HG03066 (cell line): ENCODE data around the gene ATP6V1C2.
"Not testable (repeated sequence)": the region's sequence is repeated elsewhere in the genome, so short reads cannot be mapped to it uniquely, and the experiment has no call there.

Experiments
- ATAC-seq: cut with Tn5 transposase; IDR thresholded peaks from one replicate; pipeline ENCODE4 v1.9.1; 2021; ENCODE audit warnings: low read depth; ENCODE audit not compliant: unreplicated experiment

ATP6V1C2 gene

DNA sequence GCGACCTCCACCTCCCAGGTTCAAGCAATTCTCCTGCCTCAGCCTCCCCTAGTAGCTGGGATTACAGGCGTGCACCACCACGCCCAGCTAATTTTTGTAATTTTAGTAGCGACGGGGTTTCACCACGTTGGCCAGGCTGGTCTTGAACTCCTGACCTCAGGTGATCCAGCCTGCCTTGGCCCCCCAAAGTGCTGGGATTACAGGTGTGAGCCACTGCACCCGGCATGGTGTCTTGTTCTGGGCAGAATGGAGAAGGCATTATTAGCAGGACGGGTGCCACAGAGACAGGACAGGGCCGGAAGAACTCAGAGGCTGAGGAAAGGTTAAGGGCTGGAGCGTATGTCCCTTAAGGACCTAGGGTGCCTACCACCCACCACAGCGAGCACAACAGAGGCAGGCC lies 59.4 kb downstream of the ATP6V1C2 start:
- not testable (repeated sequence) for ATAC-seq

DNA sequence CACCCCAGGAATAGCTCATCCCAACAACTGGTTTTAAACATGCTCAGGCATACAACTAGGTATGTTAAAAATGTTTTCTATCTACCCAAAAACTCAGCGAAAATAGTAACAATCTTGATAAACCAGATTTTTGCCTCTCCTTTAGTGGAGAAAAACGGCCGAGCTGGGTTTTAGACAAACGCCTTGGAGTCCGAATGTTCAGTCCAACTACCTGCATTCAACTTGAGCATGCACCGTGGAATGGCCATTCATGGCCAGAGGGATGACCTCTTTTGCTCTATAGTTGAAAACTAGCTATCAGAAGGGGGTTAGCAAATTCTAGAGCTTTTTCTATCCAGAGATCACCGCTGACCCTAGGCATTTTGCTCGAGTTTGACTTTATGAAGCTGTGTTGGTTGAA lies 60.3 kb downstream of the ATP6V1C2 start:
- ATAC-seq = no peak

DNA sequence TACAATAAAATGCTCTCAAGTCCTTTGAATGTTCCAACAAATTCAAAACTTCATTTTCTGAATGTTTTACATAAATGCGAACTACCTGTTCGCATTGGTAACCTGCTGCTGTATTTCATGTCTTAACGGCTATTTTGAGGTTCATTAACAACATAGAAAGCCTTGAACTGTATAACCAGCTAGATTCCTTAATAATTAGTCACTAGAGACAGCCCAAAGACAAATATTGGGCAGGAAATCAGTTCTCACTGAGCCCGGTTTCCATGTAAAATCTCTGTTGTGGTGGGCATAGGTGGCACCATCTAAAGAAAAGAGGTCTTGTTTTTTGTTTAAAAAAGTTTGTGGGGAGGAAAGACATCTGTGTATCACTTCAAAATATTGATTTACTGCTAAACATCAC lies 62.0 kb downstream of the ATP6V1C2 start:
- ATAC-seq = no peak

DNA sequence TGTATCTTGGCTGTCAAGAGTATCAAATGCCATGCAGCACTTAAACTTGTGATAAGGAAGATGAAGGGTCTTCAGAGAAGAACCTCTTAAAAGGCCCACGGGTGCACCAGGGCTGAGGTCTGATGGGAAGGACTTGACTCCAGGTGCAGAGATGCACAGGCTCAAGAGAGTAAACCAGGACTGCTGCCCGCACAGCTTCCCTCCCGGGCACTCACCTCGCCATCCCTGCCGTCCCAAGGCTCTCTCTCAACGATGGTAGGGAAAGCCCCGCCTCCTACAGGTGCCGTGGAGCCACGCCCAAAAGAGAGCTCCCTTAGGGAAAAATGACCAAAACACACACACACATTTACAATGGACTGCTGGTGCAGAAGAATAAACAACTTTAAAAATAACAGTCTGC lies 63.3 kb downstream of the ATP6V1C2 start:
- ATAC-seq = no peak

DNA sequence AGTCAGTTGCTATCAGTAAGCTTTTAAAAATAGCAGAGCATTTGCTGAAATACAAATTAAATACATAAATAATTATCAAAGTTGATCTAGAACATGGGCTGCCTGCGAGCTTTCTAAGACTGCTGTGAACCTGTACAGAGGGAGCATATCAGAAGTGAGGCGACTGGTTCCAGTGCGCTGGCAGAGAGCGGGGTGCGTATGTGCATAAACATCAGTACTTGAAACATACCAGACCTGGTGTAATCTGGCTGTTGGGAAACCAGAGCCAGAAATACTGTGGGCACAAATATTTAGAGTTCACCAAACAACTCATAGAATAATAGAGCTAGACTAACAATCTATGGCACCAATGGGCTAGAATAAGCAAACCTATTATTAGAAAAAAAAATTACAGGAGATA lies 63.8 kb downstream of the ATP6V1C2 start:
- no peak for ATAC-seq

DNA sequence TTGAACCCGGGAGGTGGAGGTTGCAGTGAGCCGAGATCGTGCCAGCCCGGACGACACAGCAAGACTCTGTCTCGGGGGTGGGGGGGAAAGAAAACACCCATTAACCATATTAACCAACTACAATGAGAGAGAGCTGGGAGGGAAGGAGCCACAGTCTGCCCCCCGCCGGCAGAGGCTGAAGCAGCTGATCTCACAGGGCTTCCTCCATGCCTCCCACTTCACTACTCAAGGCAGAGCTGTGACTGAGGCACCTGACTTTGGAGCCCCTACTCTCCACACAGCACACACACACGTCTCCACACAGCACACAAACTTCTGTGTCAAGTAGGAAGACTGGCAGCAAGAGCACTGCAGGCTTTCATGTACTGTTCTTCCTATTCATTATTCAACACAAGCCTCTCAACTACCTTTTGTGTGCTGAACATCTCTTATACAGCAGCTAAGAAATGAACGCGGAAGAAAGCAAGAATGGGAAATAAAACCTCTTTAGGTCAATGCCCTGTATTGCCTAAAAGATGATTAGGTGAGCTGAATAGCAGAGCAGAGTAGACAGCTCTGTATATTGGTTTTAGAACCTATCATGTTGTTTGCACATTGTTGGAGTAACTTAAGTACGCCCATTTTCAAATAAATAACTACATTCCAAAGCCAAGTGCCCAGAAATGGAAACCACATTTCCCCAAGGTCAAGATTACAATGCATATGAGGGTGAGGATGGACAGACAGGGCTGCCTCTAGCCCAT lies 65.0 kb downstream of the ATP6V1C2 start:
- ATAC-seq = no peak

DNA sequence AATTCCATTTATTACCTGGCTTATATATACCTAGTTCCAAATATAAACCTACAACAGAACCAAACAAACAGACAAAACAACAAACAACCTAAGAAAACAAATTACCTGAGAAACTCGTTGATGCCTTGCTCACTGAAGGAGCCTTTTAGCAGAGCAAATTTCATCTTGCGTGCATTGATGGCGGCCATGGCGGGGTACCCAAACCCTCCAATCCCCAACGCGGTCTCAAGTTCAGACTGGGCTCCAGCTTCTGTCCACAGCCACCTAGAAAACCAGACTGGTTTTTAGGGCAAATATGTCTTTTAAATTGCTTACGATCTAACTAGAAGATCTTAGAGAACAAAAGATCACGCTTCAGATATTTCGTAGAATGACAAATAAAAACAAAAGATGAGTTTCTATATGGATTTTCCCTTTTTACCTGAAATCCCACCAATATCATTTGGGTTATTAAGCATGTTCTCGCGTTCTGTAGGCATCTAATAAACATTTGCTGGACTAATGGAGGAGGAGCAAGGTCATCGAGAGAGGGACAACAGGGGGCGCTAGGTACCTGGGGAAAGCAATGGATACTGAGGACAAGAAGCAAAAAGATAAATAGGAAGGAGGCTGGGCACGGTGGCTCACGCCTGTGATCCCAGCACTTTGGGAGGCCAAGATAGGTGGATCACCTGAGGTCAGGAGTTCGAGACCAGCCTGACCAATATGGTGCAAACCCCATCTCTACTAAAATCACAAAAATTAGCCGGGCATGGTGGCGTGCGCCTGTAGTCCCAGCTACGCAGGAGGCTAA lies 65.9 kb downstream of the ATP6V1C2 start:
- ATAC-seq = no peak

DNA sequence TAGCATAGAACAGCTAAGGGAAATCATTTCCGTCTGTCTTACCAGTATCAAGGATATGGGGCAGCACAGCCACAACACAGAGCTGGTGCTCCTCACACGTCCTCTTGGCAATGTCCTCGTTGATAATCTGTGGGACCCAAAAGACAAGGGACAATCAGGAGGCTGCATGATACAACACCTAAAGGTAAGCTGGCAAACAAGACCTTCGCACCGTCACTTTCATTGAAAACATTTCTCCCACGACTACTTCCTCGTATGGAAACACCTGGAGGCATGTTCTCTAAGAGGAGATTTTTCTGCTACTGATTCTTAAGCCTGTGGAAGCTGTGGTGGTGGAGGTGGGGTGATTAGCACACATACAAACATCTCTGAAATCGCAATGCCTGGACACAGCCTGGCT lies 67.4 kb downstream of the ATP6V1C2 start:
- ATAC-seq = no peak

DNA sequence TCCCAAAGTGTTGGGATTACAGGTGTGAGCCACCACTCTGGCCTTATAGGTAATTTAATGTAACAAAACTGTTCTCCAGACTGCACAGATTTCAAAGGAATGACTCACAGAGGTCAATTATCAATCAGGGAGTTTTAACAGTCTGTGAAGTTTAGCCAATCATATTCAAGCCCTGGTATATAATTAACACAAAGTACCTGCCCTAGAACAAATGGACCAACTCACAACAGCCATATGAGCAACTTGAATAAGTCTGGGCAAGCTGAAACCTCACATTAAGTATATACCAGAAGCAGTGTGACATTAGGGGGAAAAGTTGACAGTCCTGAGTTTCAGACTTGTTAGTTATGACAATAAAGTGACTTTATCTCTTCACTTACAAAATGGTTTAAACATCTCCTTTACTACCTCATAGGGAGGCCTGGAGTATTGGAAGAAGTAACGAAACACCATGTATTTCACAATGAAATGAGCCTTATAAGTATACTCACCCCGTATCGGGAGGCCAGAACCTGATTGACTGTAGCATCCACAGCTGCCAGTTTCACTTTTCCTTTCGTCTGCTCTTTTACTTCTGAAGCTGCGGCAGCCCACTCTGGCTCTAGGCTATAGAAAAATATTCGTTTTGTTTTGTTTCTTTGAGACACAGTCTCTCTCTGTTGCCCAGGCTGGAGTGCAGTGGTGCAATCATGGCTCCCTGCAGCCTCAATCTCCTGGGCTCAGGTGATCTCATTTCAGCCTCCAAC lies 69.0 kb downstream of the ATP6V1C2 start:
- ATAC-seq = peak; percentile 88

DNA sequence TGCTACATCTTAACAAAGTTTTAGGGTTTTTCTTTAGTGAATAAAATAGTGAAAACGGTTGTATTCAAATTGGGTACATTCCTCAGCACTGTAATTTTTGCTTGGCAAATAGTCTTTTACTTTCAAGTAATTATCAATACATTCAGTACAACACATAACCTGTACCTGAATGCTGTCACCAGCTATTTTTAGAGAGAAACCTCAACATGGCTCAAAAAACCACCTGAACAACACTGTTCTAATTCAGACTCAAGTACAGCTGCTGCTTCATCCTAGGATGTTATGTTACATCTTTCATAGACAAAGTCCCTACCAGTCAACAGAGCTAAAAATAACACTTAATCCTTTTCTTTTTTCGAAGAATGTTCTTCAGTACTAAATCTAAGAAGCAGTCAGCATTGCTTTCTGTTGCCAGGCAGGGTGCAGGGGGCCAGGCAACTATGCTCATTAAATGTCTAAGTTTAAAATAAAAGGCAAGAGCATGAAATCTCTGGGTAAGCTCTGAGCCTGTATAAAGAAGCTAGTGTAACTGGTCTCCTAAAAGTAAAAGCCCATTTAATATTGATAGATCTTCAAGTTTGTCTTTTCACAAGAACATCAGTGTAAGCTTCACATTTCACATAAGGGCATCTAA lies 70.7 kb downstream of the ATP6V1C2 start:
- no peak for ATAC-seq

DNA sequence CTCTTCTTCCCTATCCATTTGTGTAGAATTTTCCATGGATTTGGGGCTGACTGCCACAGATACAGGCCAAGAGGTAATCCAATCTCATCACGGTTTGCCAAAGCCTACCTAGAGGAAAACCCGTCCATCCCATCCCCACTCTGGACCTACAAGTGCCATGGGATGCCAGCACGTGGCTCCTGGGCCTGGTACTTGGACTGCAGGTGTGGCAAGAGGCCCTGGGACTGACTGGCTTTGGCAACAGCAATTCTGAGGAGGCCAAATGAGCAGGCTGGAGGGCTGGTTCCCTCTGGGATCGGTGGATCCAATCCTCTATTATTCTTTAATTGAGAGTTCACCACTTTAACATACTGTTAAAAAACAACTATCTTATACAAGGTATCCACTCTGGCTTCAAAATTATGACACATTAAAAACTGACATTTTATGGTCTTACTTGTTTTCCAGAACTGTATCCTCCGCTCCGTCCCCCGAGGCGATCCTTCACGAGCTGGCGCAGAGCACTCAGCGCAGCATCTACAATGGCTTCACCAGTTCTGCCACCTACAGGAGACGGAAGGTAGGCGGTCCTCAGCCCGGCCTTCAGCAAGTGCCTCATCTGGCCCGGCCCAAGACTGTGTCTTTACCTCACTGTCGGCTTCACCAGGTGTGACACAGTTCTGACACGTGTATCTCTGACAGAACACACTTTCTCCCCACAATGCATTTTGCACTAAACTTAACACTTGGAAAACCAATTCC lies 71.4 kb downstream of the ATP6V1C2 start:
- ATAC-seq = no peak

DNA sequence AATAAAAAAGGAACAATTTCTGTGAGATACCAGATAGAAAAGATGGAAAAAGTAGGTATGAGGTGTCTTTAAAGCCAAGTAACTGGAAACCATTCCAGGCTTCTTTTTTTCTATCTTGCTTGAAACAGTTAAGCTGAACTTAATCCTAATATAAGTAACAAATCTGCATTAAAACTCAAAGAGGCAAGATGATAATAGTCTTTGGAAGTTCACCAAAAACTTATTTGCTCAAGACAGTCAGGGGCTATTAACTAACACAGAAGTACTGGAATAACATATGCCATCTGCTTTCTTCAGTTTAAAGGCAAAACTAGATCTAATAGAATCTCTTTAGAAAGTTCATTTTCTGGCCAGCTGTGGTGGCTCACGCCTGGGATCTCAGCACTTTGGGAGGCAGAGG lies 72.4 kb downstream of the ATP6V1C2 start:
- no peak for ATAC-seq

DNA sequence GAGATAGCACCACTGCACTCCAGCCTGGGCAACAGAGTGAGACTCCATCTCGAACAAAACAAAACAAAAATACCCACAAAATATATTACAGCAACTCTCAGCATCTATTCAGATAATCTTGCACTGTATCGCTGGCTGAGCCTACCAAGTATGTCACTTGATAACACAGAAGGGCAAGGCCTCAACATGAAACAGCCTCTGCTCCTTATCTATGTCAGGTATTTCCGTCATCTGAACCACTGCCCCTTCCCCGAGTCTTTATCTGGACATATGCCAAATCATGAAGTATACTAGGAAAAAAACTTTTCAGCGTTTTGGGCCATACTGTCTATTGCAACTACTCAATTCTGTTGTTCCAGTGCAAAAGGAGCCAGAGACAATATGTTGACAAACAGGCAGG lies 73.4 kb downstream of the ATP6V1C2 start:
- no peak for ATAC-seq

DNA sequence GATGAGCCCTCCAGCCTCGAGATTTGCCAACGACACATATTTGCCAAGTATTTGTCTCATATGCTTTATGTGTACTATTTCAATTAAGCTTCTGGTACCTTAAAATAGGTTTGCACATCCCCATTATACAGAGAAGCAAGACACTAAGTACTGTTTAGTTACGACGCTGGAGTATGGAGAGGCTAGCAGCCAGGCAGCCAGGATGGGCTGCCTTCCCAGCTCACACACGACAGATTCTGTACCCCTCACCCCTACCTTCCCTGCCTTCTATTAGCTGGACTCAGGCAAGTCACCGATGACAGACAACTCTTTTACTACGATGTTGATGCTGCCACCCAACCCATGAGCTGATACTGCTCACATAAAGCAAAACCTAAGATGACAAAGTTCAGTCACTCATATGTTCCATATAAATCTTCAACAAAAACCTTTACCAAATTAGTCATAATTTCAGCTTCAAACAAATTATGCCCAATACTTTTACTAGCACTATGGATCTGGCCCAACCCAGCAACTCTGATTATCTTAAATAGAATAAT lies 74.1 kb downstream of the ATP6V1C2 start:
- ATAC-seq = no peak

DNA sequence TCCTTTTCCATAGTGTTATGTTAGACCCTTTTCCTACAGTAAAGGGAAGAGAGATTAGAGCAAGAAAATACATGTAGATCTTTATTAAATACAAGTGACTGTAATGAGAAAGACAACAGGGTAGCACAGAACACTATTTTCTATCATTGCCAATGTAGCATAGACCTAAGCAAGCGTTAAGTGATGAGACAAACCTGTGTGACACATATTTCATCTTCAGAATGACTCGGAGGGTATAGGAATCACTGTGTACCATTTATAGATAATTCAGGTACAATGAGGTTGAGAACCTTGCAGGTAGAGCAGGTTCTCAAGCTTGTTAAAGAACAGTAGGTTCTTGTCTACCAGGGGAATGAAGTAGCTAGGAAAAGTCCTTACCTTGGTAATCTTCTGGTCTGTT lies 75.3 kb downstream of the ATP6V1C2 start:
- no peak for ATAC-seq

DNA sequence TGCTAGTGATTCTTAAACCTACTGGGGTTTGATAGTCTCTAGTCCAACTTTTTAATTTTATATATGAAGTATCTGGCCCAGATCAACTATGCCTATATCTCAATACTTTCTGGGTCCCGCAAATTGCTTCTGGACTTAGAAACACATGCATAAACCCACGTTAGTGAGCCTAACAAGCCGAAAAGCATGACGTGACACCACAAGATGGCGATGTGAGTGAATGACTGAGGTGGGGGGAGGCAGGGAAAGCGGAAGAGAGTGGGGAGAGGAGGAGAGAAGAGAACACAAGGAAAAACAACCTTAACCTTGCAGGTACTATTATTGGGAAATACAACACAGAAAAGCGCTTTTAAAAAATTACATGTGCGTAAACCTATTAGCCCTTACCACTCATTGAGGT lies 77.4 kb downstream of the ATP6V1C2 start:
- ATAC-seq = no peak

DNA sequence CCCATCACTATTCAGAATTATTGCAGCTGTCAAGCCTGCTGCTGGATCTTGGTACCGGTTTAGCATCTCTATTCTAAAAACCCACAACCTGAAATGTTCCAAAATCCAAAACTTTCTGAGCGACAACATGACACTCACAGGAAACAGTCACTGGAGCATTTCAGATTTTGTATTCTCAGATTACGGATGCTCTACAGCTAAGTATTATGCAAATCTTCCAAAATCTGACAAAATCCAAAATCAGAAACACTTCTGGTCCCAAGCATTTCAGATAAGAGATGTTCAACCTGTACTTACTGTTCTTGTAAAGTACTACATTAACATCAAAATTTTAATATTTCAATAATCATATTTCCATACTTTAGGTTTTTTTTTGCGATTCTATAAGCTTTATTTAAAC lies 78.7 kb downstream of the ATP6V1C2 start:
- ATAC-seq = no peak

DNA sequence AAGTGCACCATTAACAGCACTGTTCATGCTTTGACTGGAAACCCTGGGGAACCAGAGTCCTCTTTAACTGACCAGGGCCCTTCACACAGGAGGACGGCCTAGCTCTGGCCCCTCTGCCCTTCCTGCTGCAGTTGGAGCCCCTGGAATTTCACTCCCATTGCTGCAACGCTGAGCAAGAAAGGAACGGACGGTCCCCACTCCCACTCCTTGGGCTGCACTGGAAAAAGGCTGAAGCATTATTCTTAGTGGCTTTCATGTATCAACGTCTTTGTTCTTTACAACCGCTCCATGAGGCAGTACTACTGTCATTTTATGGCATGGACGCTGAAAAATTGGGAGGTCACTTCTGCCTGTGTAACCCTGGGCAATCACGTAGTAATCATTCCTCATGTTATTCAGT lies 81.2 kb downstream of the ATP6V1C2 start:
- ATAC-seq = no peak

DNA sequence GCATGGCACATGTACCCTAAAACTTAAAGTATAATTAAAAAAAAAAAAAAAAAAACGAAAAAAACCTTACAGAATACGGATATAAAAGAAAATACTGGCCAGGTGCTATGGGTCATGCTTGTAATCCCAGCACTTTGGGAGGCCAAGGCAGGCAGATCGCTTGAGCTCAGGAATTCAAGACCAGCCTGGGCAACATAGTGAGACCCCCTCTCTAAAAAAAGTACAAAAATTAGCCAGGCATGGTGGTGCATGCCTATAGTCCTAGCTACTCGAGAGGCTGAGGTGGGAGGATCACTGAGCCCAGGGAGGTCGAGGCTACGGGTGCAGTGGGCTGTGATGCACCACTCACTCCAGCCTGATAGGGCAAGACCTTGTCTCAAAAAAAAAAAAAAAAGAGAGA lies 84.6 kb downstream of the ATP6V1C2 start:
- ATAC-seq = not testable (repeated sequence)

DNA sequence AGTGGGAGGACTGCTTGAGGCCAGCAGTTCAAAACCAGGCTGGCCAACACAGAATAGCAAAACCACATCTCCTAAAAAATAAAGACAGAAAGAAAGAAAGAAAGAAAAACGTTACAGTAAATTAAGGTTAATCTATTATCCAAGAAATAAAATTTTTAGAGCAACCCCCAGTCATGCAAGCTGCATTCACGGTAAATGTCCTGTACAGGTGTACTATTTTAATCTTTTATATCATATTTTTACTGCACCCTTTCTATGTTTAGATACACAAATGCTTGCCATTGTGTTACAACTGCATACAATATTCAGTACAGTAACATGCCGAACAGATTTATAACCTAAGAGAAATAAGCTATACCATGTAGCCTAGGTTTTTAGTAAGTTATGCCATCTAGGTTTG lies 85.1 kb downstream of the ATP6V1C2 start:
- ATAC-seq = no peak
